Pulmonary artery endothelial cell (primary cell): ENCODE measurements around the gene GALT. TPM values are rescaled to one million over a fixed set of nuclear protein-coding genes. Genes with fewer than 3 reads are reported as not detected.
"Not testable (repeated sequence)": the region's sequence is repeated elsewhere in the genome, so short reads cannot be mapped to it uniquely, and the experiment has no call there.

ENCODE experiments used
- DNase-seq: peaks from one replicate; pipeline ENCODE4 v3.0.0-alpha.2; 2011; ENCODE audit warnings: low read depth, low spot score
- total RNA-seq: library from RNA; depleted of rRNA; stranded (reverse); fragments of >200 nt; gene quantifications from 2 replicates; pipeline ENCODE4 v1.2.3, GENCODE V29; 2014

GALT gene
- total RNA-seq, 1 donor from 2014 or later, result 26.7 TPM

DNA sequence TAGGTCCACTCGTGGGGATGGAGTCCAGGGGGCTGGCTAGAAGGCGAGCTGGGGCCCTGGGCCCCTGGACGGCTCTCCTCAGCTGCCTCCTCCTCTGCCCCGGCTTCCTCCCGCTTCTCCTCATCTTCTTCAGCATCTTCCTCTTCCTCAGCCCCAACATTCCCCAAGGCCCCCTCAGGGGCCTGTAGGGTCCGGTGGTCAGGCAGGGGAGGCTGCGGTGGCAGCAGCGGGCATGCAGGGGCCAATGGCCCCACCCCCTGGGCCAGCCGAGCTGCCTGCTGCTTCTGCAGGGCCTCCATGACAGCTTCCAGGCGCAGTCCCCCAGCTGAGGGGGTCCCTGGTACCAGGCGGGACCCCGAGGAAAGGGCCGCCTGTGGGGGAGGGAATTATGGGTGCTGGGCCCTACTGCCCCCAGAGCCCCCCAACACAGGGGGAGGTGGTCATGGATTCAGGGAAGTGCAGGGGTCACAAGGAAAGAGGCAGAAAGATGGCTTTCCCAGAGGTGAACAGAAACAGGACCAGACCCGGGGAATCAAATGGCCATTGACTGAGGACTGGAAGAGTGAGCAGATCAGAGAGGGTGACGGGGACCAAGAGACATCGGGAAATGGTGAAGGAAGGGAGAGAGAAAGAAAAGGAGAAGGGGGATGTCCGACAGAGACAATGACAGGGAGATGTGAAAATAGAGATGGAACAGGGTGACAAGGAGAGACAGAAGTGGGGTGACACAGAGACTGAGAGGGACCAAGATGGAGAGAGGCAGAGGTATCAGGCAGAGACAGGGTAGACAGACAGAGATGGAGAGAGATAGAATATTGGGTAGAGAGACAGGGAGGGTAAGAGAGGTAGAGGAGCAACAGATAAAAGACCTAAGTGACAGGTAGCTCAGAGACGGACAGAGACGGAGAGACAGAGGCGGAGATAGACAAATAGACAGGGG lies 18.5 kb upstream of the GALT start:
- DNase-seq, result no peak

DNA sequence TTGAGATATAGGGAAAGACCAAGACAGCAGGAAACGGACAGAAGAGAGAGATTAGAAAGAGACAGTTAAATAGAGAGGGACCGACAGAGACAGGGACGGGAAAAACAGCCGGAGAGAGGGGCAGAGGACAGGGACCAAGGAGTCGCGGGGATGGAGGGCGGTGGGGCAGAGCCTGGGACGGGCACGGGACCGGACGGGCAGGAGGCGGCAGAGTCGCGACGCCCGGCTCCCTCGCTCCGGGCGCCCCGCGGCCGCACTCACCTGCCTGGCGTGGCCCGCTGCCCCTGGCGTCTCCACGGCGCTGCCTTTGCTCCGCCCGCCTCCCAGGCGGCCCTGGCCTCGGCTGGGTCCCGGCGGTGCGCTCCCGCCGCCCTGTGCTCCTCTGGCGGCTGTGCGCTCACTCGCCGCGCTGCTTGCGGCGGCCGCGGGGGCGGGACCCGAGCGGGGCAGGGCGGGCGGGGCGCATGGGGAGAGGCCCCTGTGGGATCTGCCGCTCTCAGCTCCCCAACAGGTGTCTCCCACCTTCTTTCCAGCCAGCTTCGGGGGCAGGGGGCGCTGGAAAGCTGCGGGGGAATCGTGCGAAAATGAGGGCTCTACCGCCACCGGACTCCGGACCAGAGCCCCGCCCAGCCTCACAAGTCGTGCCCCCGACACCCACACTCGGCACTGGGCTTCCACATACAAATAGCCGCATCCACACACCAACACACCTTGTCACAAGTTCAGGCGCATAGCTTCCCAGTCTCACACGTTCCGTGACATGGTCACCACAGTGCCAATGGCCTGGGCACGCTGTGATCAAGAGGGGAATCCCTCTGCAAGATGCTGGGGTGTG lies 17.6 kb upstream of the GALT start, which contains the start of gene ARID3C:
Gene ARID3C, minus strand, starts transcription at position 411 of the 835 bp plus-strand sequence. CDS start 1,052 bp downstream, outside the sequence.
- no peak for DNase-seq

DNA sequence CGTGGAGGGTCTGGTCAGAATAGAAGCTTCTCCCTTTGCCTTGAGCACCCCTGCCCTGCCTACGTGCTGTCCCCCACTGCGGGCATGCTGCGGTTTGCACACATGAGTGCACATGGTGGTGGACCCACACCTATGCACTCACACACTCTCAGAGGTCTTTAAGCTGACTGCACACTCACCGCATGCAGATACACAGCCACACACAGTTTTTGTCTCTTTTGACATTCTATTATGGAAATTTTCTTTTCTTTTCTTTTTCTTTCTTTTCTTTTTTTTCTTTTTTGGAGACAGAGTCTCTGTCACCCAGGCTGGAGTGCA lies 17.0 kb upstream of the GALT start:
- no peak for DNase-seq

DNA sequence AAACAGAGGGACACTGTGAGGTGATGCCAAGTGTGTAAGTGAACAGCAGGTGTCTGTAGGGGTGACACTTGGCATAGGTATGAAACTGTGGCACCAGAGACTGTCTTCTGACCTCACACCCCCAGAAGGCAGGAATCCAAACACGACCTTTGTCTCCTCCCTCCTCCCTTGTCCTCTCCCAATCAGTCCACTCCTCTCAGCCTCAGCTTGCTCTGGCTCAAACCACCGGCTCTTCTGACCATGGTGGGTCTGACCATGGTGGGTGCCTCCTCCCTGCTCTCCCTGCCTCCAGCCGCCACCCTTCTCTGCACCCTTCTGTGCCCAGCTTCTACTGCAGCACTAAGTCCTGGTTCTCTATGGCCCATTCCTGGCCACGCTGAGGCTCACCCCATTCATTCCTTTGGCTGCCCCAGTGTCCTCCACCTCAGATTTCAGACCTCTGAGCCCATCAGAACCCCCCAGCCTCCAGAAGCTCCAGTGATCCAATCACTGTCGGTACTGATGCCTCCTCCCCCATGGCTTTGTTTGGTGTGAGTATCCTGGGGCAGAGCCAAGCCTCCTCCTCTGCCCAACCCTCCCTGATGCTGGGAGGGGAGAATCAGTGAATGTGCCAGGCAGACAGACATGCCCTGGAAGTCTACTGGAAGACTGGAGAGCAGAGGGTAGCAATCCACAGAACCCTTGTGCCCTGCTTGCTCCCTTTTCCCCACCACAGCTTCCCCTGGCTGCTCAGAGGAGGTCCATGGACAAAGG lies 15.9 kb upstream of the GALT start:
- no peak for DNase-seq

DNA sequence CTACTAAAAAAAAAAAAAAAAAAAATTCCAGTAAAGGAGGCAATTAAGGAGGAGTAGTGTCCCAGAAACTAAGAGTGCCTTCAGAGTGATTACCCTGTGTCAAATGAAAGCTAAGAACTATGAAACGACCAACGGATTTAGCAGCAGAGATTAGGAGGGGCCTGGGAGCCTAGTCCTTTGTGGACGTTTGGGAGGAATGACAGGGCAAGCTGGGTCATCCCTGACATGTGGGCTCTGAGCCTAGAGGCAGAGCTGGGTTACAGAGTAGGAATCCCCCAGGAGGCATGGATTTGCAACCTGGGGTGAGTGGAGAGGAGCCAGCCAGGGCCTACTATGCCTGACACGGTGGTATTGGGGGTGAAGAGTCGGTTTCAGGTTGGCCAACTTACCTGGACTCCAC lies 13.3 kb upstream of the GALT start:
- no peak for DNase-seq

DNA sequence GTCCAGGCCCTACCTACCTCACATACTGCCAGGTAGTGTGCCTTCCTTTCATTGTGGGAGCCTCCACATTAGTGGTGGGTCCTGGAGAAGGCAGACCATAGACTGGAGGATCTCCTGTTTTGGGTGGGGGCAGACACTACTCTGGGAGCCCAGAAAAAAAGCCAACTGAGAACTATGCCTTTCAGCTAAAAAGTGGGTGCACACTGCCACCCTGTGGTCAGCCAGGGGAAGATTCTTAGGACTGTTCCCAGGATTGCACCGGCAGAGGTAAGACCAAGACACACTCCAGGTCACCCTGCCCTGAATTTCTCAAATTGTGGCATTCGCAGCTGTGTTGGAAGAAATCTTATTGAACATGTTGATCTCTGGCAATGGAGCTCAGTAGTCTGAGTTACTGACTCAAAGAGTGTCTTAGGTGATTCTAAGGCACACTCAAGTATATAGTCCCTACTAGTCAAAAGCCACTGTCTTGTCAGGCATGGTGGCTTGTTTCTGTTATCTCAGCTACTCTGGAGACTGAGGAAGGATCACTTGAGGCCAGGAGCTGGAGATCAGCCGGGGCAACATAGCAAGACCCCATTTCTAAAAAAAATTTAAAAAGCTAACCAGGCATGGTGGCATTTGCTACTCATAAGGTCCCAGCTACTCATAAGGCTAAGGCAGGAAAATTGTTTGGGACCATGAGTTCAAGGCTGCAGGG lies 12.5 kb upstream of the GALT start:
- peak; percentile 29 for DNase-seq

DNA sequence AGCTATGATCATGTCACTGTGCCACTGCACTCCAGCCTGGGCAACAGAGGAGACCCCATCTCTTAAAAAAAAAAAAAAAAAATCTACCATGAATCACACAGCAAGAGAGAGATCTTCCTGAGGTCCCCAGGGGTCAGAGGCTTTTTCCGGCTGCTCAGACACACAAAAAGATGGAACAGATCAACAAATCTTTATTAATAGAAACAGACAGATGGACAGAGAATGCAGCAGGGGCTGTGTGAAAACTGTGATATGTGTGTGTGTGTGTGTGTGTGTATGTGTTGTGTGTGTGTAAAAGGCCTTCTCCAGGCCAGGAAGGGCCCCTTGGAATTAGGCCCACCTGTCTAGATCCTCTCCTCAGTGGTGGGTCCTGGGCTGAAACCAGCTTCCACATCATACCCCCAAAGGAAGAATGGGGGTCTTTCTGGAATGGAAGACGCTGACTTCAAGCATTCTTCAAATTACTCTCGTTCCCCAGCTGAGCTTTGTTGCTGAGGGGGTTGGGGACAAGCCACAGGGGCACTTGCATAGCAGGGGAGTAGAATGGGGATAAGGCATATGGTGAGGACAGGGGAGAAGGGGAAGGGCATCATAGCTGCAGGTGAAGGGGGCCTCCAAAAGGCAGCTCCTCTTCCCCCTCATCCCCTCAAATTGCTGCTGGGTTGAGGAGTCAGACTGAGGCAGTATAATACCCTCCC lies 11.8 kb upstream of the GALT start:
- no peak for DNase-seq

DNA sequence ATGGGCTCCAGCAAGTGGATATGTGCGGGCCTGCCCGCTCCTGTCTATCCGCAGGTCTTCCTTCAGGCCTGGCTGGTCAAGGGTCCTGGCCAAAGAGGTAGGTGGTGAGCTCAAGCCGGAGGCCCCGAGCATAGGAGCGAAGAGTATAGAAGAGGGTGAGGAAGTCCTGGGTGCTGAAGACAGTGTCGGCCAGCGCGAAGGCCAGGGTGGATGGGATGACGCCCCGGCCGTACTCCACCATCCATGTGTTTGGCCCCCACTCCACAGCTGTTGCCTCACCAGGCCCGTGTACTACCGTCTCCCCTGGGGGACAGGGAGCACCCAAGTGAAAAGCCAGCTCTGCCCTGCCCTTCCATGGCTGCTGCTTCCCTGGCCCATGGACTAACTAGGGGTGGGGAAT lies 10.9 kb upstream of the GALT start:
- no peak for DNase-seq

DNA sequence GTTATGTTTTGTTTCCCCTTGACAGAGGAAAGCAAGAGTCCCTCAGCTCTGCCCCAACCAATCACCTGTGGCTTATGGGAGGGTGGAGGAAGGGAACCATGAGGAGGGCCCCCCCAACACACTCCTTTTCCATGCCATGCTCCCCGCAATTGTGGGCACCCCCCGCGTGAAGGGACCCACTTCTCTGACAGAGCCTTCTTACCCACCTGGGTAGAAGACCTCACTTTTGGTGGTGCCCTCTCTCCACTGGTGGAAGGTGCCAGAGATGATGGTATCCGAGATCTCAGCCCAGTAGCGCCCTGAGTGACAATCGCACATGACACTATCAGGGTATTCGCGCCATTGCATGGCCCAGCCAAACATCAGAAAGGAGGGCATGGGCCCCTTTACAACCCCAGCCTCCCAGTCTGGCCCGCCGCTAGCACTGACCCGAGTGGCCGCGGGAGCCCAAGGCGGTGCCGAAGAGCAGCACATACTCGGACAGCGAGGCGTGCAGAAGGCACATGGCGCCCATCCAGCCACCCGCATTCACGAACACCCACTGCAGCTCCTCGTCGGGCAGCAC lies 9.6 kb upstream of the GALT start:
- no peak for DNase-seq

DNA sequence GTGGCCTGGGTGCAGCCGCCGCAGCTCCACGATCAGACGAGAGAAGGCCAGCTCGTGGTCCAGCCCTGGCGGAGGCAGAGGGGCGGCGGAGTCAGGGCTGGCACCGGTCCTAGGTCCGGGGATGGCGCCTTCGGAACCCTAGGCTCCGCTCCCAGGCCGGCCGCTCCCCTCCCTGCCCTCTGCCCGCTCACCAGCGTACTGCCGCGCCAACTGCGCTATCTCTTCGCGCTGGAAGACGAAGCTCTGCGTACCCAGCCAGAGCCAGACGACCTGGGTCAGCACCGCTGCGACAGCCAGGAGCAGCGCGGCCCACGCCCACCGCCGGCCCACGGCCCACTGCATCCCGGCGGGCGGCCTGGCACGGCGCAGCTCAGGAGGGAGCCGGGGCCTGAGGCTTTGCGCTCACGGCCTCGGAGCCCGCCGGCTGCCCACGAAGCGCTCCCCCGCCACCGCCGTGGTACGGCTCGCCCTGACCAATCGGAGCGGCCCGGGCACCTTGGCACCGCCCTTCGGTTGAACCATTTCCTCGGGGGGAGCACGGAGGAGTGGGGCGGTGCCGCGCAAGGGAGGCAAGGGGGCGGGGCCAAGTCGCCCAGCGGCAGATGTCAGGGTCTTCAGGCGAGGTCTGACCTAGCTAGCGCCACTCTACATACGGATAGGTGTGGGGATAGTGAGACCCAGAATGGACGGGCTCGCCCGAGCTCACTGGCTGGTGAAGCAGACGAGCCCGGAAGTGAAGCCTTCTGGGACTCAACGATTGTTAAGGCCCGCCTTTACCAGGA lies 8.9 kb upstream of the GALT start, which contains the start of gene SIGMAR1:
Gene SIGMAR1, minus strand, starts transcription at position 432 of the 782 bp plus-strand sequence. Its CDS starts 90 bp downstream, at position 342.
- peak; percentile 74 for DNase-seq

DNA sequence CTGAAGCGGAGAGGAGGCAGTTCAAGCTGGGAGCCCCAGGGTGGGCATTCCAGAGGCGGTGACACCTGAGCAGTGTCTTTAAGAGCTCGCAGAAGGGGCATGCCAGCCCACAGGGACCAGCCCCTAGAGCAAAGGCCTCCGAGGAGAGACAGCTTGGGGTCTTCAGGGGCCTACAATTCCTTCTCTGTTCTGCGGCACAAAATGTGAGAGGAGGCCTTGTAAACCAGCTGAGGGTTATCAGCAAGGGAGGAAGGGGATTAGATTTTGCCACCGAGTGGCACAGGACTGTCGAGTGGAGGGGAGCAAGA lies 8.4 kb upstream of the GALT start:
- DNase-seq, result no peak

DNA sequence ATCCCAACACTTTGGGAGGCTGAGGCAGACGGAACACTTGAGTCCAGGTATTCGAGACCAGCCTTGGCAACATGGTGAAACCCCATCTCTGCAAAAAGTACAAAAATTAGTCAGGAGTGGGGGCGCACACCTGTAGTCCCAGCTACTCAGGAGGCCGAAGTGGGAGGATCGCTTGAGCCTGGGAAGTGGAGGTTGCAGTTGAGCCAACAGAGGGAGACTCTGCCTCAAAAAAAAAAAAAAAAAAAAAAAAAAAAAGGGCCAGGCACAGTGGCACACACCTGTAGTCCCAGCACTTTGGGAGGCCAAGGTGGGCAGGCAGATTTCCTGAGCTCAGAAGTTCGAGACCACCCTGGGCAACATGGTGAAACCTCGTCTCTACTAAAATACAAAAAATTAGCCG lies 7.2 kb upstream of the GALT start:
- not testable (repeated sequence) for DNase-seq

DNA sequence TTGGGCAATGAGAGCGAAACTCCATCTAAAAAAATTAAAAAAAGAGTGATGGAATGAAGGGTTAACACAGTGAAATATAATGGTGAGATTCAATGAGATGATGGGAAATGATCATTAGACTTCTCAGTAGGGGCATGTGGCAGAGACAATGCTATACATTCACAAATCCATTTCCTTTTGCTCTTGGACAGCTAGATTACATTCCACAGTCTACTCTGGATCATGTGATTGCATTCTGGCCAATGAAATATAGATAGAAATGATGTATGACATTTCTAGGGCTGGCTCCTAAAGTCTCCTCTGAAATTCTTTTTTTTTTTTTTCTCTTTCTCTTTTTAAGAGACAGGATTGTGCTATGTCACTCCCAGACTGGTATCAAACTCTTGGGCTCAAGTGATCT lies 3.8 kb upstream of the GALT start:
- no peak for DNase-seq

DNA sequence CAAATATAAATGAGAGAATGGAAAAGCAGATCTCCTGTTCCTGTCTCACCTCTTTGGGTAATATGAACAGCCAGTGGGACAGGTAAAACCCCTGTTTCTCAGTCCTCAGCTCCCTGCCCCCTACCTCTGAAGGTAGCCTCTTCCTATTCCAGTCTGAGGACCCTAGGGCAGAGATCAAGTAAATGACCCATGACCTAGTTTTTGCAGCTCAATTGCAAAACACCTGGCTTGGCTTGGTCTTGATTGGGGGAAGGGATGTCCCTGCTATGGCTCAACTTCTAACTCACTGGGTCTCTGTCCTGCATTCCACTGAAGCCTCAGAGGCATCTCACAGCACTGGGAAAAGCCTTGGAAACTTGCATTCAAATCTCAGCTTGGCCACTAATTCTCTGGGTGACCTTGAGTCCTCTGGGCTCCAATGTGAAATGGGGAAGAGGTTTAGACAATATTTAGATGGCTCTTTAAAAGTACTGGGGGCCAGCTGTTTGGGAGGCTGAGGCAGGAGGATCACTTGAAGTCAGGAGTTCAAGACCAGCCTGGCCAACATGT lies 1.6 kb upstream of the GALT start:
- no peak for DNase-seq

DNA sequence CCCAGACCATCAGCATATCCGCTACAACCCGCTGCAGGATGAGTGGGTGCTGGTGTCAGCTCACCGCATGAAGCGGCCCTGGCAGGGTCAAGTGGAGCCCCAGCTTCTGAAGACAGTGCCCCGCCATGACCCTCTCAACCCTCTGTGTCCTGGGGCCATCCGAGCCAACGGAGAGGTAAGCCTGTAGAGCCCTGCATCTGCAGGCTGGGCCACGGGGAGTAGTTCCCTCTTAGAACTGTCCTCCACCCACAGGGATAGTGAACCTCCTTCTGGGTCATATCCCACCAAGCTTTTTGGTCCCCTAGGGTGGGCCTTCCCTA lies 569 bp downstream of the GALT start:
- no peak for DNase-seq

DNA sequence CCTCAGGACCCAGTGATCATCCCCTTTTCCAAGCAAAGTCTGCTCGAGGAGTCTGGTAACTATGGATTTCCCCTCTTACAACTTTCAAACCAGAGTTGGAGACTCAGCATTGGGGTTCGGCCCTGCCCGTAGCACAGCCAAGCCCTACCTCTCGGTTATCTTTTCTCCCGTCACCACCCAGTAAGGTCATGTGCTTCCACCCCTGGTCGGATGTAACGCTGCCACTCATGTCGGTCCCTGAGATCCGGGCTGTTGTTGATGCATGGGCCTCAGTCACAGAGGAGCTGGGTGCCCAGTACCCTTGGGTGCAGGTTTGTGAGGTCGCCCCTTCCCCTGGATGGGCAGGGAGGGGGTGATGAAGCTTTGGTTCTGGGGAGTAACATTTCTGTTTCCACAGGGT lies 1.2 kb downstream of the GALT start:
- DNase-seq, result no peak

DNA sequence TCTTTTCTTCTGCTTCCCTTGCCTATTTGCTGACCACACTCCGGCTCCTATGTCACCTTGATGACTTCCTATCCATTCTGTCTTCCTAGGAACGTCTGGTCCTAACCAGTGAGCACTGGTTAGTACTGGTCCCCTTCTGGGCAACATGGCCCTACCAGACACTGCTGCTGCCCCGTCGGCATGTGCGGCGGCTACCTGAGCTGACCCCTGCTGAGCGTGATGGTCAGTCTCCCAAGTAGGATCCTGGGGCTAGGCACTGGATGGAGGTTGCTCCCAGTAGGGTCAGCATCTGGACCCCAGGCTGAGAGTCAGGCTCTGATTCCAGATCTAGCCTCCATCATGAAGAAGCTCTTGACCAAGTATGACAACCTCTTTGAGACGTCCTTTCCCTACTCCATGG lies 2.2 kb downstream of the GALT start:
- no peak for DNase-seq

DNA sequence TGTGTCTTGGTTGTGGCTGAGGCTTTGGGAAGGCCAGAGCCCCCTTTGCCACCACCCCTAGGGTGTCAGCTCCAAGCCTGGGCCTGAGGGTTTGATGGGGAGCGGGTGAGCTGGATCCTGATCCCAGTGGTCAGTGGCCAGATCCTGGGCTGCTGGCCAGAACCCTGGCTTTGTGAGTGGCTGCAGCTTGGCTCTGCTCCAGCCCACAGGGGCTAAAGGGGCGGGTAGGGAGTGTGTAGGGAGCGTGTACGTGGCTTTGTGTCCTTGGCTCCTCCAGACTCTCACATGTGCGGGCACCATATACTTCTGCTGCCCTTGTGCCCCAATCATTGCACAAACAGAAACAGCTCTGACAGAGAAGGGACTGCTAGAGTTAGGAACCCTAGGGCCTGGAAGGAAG lies 4.3 kb downstream of the GALT start:
- no peak for DNase-seq

DNA sequence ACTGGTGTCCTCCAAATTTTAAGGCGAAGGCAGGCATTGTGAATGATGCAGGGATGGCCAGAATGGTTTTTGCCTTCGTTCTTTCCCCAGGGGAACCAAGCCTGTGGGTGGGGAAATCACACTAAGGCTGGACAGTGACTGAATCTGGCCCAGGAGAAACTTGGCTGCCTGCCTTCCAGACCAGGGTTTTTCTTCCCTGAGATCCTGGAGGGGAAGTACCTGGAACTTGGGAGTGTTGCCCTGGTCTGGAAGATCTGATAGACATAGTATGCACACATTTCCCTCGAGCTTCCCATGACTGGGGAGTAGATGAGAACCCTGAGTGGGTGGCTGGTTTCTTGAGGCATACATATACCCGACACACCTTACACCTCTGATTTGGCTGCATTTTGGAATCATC lies 4.8 kb downstream of the GALT start:
- DNase-seq, result no peak
